CD4-positive, alpha-beta T cell (primary cell): Measurements from ENCODE around the gene RYR2. TPM values are rescaled to one million over a fixed set of nuclear protein-coding genes. Genes with fewer than 3 reads are reported as not detected.

ENCODE experiments used
- ATAC-seq: fragments of 200-7000 bp; cut with Tn5 transposase; one replicate; pipeline ENCODE4 v1.10.0; 2022; ENCODE audit warnings: mild to moderate bottlenecking; ENCODE audit not compliant: poor library complexity
- CTCF ChIA-PET: fragments of 350-600 bp; sonication (Branson Sonifier 250); formaldehyde crosslinking; loops from one replicate; lab custom pipeline; 2021; ENCODE audit warnings: antibody characterized with exemption, inconsistent platforms; lab: Charles Lee
- POLR2A ChIA-PET: fragments of 350-600 bp; sonication (Branson Sonifier 250); formaldehyde crosslinking; loops from one replicate; lab custom pipeline; 2021; ENCODE audit warnings: antibody characterized with exemption, inconsistent platforms; lab: Charles Lee
- DNase-seq, 14 experiments: peaks; one replicate each; pipeline ENCODE4 v3.0.0-alpha.2; 2013 to 2020; ENCODE audit warnings: mixed read lengths in 2 of 14
- H3K27ac ChIP-seq, 2 donors: one replicate each; pipeline versions ENCODE4 v1.5.1 to v1.7.0; 2013; ENCODE audit warnings: low read length in 2 of 2, low read depth in 1 of 2, mild to moderate bottlenecking in 1 of 2
- H3K27me3 ChIP-seq, 2 experiments: 1 replicate in 1 of 2; 2 replicates in 1 of 2; pipeline versions ENCODE4 v1.6.1 to v1.7.0; 2013; ENCODE audit warnings: low read length in 2 of 2, control low read depth in 1 of 2, mild to moderate bottlenecking in 1 of 2, moderate library complexity in 1 of 2; ENCODE audit not compliant: insufficient read depth in 2 of 2, control insufficient read depth in 1 of 2
- H3K36me3 ChIP-seq: one replicate; pipeline ENCODE4 v1.6.1; 2013; ENCODE audit warnings: low read length, control low read depth; ENCODE audit not compliant: insufficient read depth
- H3K4me1 ChIP-seq: one replicate; pipeline ENCODE4 v1.6.1; 2013; ENCODE audit warnings: low read length, control low read depth; ENCODE audit not compliant: insufficient read depth
- H3K4me3 ChIP-seq: one replicate; pipeline ENCODE4 v1.5.1; 2013; ENCODE audit warnings: mild to moderate bottlenecking, low read length, moderate library complexity
- H3K9me3 ChIP-seq, 2 experiments: 1 replicate in 1 of 2; 2 replicates in 1 of 2; pipeline versions ENCODE4 v1.6.1 to v1.7.0; 2013; ENCODE audit warnings: low read length in 2 of 2, mild to moderate bottlenecking in 2 of 2, control low read depth in 1 of 2, moderate library complexity in 1 of 2; ENCODE audit not compliant: control insufficient read depth in 1 of 2, insufficient read depth in 1 of 2
- H3K27ac Mint-ChIP-seq: one replicate; pipeline ENCODE4 v1.8.0; 2020; ENCODE audit warnings: mixed read lengths
- H3K27me3 Mint-ChIP-seq: one replicate; pipeline ENCODE4 v1.8.0; 2021; ENCODE audit warnings: mixed read lengths
- H3K36me3 Mint-ChIP-seq: one replicate; pipeline ENCODE4 v1.8.0; 2021; ENCODE audit warnings: low read depth, mixed read lengths
- H3K4me1 Mint-ChIP-seq: one replicate; pipeline ENCODE4 v1.8.0; 2021; ENCODE audit warnings: low read depth, mixed read lengths
- H3K4me3 Mint-ChIP-seq: one replicate; pipeline ENCODE4 v1.8.0; 2020; ENCODE audit warnings: mild to moderate bottlenecking, mixed read lengths
- H3K9me3 Mint-ChIP-seq: one replicate; pipeline ENCODE4 v1.8.0; 2020; ENCODE audit warnings: mixed read lengths
- CTCF ChIP-seq: fragments of 200-600 bp; IDR thresholded peaks from one replicate; pipeline ENCODE4 v1.8.0; 2022; ENCODE audit warnings: antibody characterized with exemption, mild to moderate bottlenecking
- intact Hi-C, 2 experiments: fragments of 100-400 bp; cut with DNase I in 1 of 2; cut with micrococcal nuclease in 1 of 2; formaldehyde crosslinking; loops; one replicate each; pipeline versions ENCODE4 v1.15.1 to v1.9.0; 2023 to 2025; cut with DNase I, micrococcal nuclease
- total RNA-seq, 174 experiments: library from RNA in 2 of 174; stranded (reverse) in 2 of 174; gene quantifications; one replicate each; pipeline ENCODE4 v1.2.3 and lab custom pipeline; 2021 to 2026

RYR2 gene
- total RNA-seq, 2 experiments from 2014 or later: not detected

- no peak for DNase-seq
- CTCF ChIA-PET: no interaction called here
Measured at GRCh38 chr1:237054313-237054712, 12.3 kb downstream of the RYR2 start.

DNA sequence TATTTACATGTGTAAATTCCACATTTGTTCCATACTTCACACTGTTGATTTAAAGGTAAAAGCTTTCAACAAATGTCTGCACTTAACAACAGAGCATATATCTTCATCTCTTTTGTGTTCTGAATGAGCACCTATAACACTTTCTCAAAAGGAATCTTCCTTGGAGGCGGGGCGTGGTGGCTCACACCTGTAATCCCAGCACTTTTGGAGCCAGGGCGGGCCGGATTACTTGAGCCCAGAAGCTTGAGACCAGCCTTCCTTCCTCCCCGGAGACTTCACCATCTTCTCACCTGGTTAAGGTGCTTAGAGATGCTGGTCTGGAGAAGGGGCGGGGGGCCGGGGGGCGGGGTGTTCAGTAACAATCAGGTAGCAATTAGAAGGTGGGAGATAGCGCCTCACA lies 16.5 kb downstream of the RYR2 start:
- CTCF ChIA-PET: interaction anchor here (1.4 kb wide), 1 partner anchor 10 kb away, joined by 4 read pairs; no protein-coding TSS in a partner anchor
- intact Hi-C loops: no loop called here
- no peak for ATAC-seq
- Mint-ChIP-seq H3K27ac (no peak overlapping the region), H3K27me3 (peaks cover 19% of the 10 kb centered on the region), H3K9me3 (peaks cover 2% of the 10 kb centered on the region), H3K36me3 (no peaks in the 10 kb centered on the region), H3K4me3 (no peak overlapping the region), H3K4me1 (no peaks in the 10 kb centered on the region)
- no peak overlapping the region for H3K4me3 ChIP-seq
- H3K4me1 ChIP-seq: no peaks in the 10 kb centered on the region
- H3K27me3 ChIP-seq: peaks cover 7 to 9% of the 10 kb centered on the region in 2 experiments
- H3K36me3 ChIP-seq: no peaks in the 10 kb centered on the region
- no peak for DNase-seq
- POLR2A ChIA-PET: no interaction called here
- peaks cover 0 to 11% of the 10 kb centered on the region in 2 experiments for H3K9me3 ChIP-seq
- TF ChIP-seq CTCF: no peak
- H3K27ac ChIP-seq: no peak overlapping the region

More at GRCh38 chr1:237054313-237054712, 12.3 kb downstream of the RYR2 start:
- no peaks in the 10 kb centered on the region for H3K4me1 ChIP-seq
- H3K9me3 Mint-ChIP-seq: peaks cover 2% of the 10 kb centered on the region
- POLR2A ChIA-PET: no interaction called here
- H3K36me3 Mint-ChIP-seq: no peaks in the 10 kb centered on the region
- H3K9me3 ChIP-seq: peaks cover 0 to 11% of the 10 kb centered on the region in 2 experiments
- peaks cover 36% of the 10 kb centered on the region for H3K27me3 Mint-ChIP-seq
- H3K4me3 ChIP-seq: no peak overlapping the region
- ATAC-seq: no peak
- no peaks in the 10 kb centered on the region for H3K4me1 Mint-ChIP-seq
- no peak for TF ChIP-seq CTCF
- no peak overlapping the region for H3K27ac ChIP-seq
- H3K36me3 ChIP-seq: no peaks in the 10 kb centered on the region
- H3K4me3 Mint-ChIP-seq: no peak overlapping the region
- H3K27ac Mint-ChIP-seq: no peak overlapping the region
- peaks cover 12 to 24% of the 10 kb centered on the region in 2 experiments for H3K27me3 ChIP-seq
- intact Hi-C loops: no loop called here

DNA sequence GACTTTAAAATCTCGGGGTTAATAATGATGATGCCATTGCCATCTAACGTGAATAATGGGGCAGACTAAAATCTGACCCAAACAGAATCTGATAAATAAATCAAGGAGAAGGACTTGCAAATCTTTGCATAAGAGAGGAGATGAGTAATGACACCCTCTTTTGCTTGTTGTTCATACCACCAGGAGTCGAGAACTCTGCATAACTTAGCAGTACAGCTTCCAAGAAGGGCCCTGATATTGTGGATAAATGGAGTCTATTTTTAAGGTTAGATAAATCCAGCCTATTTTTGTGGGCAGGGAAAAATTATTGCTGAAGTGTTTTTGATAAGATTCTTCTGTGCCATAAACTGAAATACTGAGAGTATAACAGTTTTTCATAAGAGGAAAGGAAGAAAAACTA lies 17.3 kb downstream of the RYR2 start:
- TF ChIP-seq CTCF: no peak
- Mint-ChIP-seq H3K4me3 (no peak overlapping the region), H3K9me3 (peaks cover 2% of the 10 kb centered on the region), H3K4me1 (no peaks in the 10 kb centered on the region), H3K36me3 (no peaks in the 10 kb centered on the region), H3K27me3 (peaks cover 14% of the 10 kb centered on the region), H3K27ac (no peak overlapping the region)
- ChIA-PET POLR2A (no interaction called here), CTCF (no interaction called here)
- H3K36me3 ChIP-seq: no peaks in the 10 kb centered on the region
- no peak overlapping the region for H3K4me3 ChIP-seq
- no peak for DNase-seq
- ATAC-seq: no peak
- H3K4me1 ChIP-seq: no peaks in the 10 kb centered on the region
- no peak overlapping the region for H3K27ac ChIP-seq
- peaks cover 0 to 11% of the 10 kb centered on the region in 2 experiments for H3K9me3 ChIP-seq
- intact Hi-C loops: no loop called here
- peaks cover 5 to 7% of the 10 kb centered on the region in 2 experiments for H3K27me3 ChIP-seq
